Motor neuron (in vitro differentiated cells): Measurements from ENCODE around the gene PNMA8B. TPM values are rescaled to one million over a fixed set of nuclear protein-coding genes. Genes with fewer than 3 reads are reported as not detected.

Source experiments
- ATAC-seq, 8 experiments: fragments of 200-7000 bp; cut with Tn5 transposase; replicated peaks in 6 of 8; 2 replicates each; pipeline ENCODE4 v1.8.0; 2021; ENCODE audit warnings: mild to moderate bottlenecking in 8 of 8, moderate library complexity in 8 of 8
- H3K27ac ChIP-seq, 2 donors: fragments of 250-450 bp; sonication (Bioruptor Pico); 2 replicates each; pipeline ENCODE4 v1.9.0; 2021; ENCODE audit warnings: antibody characterized with exemption in 2 of 2, mild to moderate bottlenecking in 2 of 2, moderate library complexity in 1 of 2
- H3K4me1 ChIP-seq, 2 donors: fragments of 250-450 bp; sonication (Bioruptor Pico); replicated peaks in 1 of 2; 2 replicates each; pipeline ENCODE4 v1.6.1; 2021; ENCODE audit warnings: antibody characterized with exemption in 2 of 2, mild to moderate bottlenecking in 2 of 2, moderate library complexity in 1 of 2
- H3K4me3 ChIP-seq, 5 donors: fragments of 250-450 bp; sonication (Bioruptor Pico); 2 replicates each; pipeline ENCODE4 v1.9.0; 2021; ENCODE audit warnings: antibody characterized with exemption in 5 of 5, mild to moderate bottlenecking in 5 of 5, moderate library complexity in 4 of 5
- WGBS, 10 experiments: fragments of 450-650 bp; shearing (Covaris generic); methylation state at CpG; one replicate each; pipeline ENCODE4 v1.0.0; 2022; 5-methylcytosine and 5-hydroxymethylcytosine counted together
- in situ Hi-C, 9 experiments: fragments of 400-800 bp; cut with MboI; loops; one replicate each; pipeline ENCODE4 v1.15.0; 2021; ENCODE audit warnings: low sequenced_read_pairs in 9 of 9, low pct_unique_long_range_greater_than_20kb in 2 of 9; ENCODE audit not compliant: unreplicated experiment in 9 of 9
- total RNA-seq, 8 experiments: library from RNA; unstranded; fragments of 300-600 nt; gene quantifications; 2 replicates each; pipeline versions ENCODE4 v1.2.3 to v1.2.4, GENCODE V29; 2022

The PNMA8B gene, protein sequence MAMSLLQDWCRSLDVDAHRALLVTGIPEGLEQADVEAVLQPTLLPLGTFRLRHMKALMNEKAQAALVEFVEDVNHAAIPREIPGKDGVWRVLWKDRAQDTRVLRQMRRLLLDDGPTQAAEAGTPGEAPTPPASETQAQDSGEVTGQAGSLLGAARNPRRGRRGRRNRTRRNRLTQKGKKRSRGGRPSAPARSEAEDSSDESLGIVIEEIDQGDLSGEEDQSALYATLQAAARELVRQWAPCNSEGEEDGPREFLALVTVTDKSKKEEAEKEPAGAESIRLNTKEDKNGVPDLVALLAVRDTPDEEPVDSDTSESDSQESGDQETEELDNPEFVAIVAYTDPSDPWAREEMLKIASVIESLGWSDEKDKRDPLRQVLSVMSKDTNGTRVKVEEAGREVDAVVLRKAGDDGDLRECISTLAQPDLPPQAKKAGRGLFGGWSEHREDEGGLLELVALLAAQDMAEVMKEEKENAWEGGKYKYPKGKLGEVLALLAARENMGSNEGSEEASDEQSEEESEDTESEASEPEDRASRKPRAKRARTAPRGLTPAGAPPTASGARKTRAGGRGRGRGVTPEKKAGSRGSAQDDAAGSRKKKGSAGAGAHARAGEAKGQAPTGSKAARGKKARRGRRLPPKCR
- 1 to 10 TPM in 5 of 8 experiments, under 1 TPM in 3; 0.09 to 7.7 (median 4.4) TPM for total RNA-seq

DNA sequence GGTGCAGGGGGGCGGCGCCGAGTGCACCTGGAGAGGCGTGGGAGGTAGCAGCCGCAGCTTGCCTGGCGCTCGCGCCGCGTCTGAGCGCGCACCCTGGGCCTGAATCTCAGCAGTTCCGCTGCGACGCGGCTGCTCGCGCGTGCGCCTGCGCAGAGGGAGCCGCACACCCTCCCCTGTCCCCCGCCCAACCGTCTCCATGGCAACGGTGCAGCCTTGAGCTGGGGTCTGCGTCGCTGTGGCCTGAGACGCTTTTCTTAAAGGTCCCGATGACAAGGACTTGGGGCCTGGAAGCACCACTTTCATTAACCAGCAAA lies at the start of gene PNMA8B:
Gene PNMA8B, minus strand, starts transcription at position 82 of the 314 bp plus-strand sequence. CDS start 402 bp downstream, outside the sequence.
- Histone ChIP-seq H3K27ac (peak within 1 kb of the TSS; percentile 76 to 87), H3K4me1 (peaks cover 64 to 77% of the 10 kb centered on the region in 2 donors), H3K4me3 (peak within 1 kb of the TSS; percentile 36 to 47 (median 37))
- WGBS, 10 experiments, result 0 to 30% (median 0%) methylated on average over 2 to 7 of the region's 29 CpGs; no CpG with 5 or more reads in 6 of the 10 experiments
- ATAC-seq, result peak in 6 of 8 experiments; percentile 26 to 91 (median 90)
- in situ Hi-C loops, result loop anchor here in 4 of 9 experiments (25.0 kb wide), 2 partner anchors 108 to 208 kb away; partner anchors contain the start of gene HIF3A (in 2 of the 4)

DNA sequence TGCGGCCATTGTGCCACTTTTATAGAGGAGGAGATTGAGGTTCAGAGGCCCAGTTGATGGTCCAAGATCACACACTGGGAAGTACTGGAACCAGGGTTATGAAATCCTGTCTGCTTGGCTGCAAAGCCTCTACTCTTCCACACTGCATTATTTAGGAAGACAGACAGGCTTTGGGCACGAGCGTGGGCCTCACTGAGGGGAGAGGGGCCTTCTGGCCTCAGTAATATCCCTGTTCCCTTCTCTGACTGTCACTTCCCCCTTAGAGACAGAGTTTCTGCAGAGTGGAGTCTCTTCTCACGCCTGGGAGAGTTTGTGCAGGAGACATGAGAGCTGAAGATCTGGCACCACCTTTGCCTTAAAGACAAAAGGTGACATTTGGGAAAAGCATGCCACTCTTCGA lies 49.0 kb upstream of the PNMA8B start:
- no peak for ATAC-seq
- Histone ChIP-seq H3K27ac (no peak overlapping the region), H3K4me3 (no peak overlapping the region), H3K4me1 (peaks cover 0 to 2% of the 10 kb centered on the region in 2 donors)
- in situ Hi-C loops, result loop anchor here in 2 of 9 experiments (25.0 kb wide), 2 partner anchors 118 to 257 kb away; partner anchors contain the start of genes DACT3 (in 1 of the 2) and HIF3A (in 1 of the 2)
- WGBS, 10 experiments, result 60 to 93% (median 73%) methylated on average over 1 to 5 of the region's 5 CpGs; no CpG with 5 or more reads in 4 of the 10 experiments

DNA sequence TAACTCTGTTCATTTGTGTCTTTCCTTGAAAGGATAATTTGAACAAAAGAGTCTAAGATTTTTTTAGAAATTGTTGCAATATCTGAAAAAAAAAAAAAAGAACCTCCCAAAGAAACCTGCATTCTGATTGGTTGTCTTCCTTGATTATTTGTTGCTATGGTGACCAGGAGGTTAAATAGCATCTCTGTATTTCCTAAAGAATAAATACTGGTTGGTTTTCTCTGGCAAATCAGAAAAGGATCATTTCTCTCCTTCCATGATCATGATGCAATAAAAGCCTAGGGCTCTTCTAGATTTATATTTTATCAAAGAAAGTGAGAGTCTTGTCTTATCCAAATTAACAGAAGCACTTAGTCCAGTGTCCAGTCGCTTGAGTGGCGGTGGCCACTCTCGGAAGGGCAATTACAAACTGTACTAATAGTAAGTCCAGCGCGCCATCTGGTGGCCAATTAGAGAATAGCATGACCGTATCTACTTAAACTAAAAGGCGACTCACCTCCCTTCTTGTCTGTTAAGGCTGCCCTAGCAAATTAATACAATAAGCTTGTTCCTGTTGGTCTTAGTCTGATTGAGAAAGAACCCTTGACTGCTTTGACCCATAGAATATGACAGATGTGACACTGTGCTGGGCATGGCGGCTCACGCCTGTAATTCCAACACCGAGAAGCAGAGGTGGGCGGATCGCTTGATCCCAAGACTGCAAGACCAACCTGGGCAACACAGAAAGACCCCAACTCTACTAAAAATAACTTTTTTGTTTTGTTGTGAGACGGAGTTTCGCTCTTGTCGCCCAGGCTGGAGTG lies 47.0 kb upstream of the PNMA8B start:
- in situ Hi-C loops, result loop anchor here in 2 of 9 experiments (25.0 kb wide), 2 partner anchors 120 to 255 kb away; partner anchors contain the start of genes DACT3 (in 1 of the 2) and HIF3A (in 1 of the 2)
- 0 to 60% (median 4%) methylated on average over 1 to 10 of the region's 15 CpGs; no CpG with 5 or more reads in 2 of the 10 experiments for WGBS, 10 experiments
- no peak overlapping the region for H3K4me3 ChIP-seq
- ATAC-seq, result peak; percentile 86 to 92 (median 89)
- peaks cover 0 to 2% of the 10 kb centered on the region in 2 donors for H3K4me1 ChIP-seq
- no peak overlapping the region for H3K27ac ChIP-seq

DNA sequence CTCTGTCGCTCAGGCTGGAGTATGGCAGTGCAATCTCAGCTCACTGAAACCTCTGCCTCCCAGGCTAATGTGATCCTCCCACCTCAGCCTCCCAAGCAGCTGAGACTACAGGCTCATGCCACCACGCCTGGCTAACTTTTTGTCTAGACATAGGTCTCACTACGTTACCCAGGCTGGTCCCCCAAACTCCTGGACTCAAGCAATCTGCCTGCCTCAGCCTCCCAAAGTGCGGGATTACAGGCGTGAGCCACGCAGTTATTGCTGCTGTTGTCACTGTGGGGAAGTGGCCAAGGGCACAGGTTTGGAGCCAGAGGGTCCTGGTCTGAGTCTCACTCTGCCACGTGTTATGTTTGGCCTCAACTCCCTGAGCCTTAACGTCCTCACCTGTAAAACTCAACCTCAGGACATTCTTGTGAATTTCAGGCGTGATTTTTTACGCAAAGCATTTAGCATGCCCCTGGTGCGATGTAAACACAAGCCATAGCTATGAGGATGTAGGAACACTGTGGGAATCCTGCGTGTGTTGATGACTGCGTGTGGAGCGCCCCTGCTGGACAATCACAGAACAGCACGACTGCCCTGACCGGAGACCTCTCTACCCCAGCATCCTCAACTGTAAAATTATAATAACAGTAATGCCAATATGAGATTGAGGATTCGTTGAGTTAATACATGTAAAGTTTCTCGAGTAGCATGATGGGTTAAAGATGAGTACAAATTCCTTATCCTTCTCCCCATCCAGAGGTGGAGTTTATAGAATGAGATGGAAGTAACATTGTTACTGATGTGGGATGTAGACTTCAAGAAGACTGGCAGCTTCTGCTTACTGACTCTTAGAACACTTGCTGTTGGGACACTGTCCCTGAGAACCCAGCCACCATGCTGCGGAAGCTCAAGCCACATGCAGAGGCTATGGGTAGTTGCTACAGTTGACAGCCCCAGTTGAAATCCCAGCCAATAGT lies 41.8 kb upstream of the PNMA8B start:
- peaks cover 11 to 15% of the 10 kb centered on the region in 2 donors for H3K4me1 ChIP-seq
- no peak overlapping the region for H3K4me3 ChIP-seq
- peak in 3 of 8 experiments; percentile 82 to 89 (median 83) for ATAC-seq
- no peak overlapping the region for H3K27ac ChIP-seq
- in situ Hi-C loops, result loop anchor here in 2 of 9 experiments (25.0 kb wide), 2 partner anchors 125 to 250 kb away; partner anchors contain the start of genes DACT3 (in 1 of the 2) and HIF3A (in 1 of the 2)
- WGBS, 10 experiments, result 0 to 71% (median 40%) methylated on average over 1 to 11 of the region's 19 CpGs; no CpG with 5 or more reads in 1 of the 10 experiments

DNA sequence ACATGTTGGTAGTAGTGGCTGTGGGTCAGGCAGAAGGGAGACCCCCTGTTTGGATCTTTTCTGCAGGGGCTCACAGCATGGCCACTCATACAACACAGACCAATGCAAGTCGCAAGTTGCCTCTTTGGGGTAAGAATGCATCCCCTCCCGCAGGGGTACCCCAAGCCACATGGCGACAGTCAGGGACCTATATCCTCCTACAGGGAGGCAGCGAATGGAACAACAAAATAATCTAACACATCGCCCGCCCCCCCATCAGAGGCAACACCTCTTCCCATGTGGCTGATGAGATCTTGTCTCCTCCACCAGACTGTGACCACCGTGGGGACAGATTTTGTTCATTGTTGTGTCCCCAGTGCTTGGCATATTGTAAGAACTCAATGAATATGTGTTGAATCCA lies 40.7 kb upstream of the PNMA8B start:
- in situ Hi-C loops, result loop anchor here in 2 of 9 experiments (25.0 kb wide), 2 partner anchors 126 to 249 kb away; partner anchors contain the start of genes DACT3 (in 1 of the 2) and HIF3A (in 1 of the 2)

DNA sequence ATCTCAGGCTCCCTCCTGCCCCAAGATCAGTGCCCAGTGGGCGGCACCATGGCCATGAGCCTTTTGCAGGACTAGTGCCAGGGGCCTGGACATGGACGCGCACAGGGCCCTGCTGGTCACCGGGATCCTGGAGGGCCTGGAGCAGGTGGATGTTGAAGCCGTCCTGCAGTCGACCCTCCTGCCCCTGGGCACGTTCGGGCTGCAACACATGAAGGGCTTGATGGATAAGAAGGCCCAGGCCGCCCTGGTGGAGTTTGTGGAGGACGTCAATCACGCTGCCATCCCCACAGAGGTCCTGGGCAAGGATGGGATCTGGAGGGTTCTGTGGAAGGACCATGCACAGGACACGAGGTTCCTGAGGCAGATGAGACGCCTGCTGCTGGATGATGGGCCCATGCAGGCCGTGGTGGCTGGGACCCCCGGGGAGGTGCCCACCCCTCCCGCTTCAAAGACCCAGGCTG lies 38.0 kb upstream of the PNMA8B start:
- in situ Hi-C loops, result loop anchor here in 2 of 9 experiments (25.0 kb wide), 2 partner anchors 129 to 246 kb away; partner anchors contain the start of genes DACT3 (in 1 of the 2) and HIF3A (in 1 of the 2)
- Histone ChIP-seq H3K27ac (peak overlapping the region; percentile 60 to 72), H3K4me1 (peaks cover 17 to 22% of the 10 kb centered on the region in 2 donors), H3K4me3 (no peak overlapping the region)
- WGBS, 10 experiments, result 80 to 100% (median 100%) methylated on average over 1 to 3 of the region's 16 CpGs; no CpG with 5 or more reads in 3 of the 10 experiments
- ATAC-seq, result peak in 1 of 8 experiments; percentile 15

More for the DNA sequence above, 40.7 kb upstream of the PNMA8B start:
- peaks cover 16 to 17% of the 10 kb centered on the region in 2 donors for H3K4me1 ChIP-seq
- WGBS, 10 experiments, result 67 to 92% (median 89%) methylated on average over 1 to 7 of the region's 7 CpGs; no CpG with 5 or more reads in 6 of the 10 experiments
- H3K27ac ChIP-seq, result no peak overlapping the region
- H3K4me3 ChIP-seq, result no peak overlapping the region
- ATAC-seq, result no peak

DNA sequence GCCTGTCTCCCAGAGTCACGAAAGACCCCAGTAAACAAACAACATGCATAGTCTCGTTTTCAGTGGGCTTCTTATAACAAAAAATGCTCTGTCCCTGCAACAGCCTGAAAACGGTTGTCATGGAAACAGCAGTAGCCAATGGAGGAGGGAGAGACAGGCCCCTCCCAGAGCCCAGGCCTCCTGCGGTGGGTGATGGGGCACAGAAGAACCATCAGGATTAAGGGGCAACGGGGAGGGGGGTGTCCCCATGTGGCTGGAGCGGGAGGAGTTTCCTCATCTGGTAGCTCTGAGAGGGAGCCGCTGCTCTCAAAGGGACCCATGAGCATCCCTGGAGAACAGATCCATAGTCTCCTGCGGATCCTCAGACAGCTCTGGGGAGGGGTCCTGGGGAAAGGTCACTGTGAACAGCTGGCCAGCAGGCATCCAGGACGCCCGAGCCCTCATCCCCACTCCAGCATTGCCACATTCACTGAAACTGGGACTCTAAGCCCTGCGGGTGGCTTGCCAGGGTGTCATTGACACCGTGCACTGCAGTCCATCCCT lies 37.5 kb upstream of the PNMA8B start:
- Histone ChIP-seq H3K27ac (peak overlapping the region; percentile 60 to 72), H3K4me1 (peaks cover 17 to 22% of the 10 kb centered on the region in 2 donors), H3K4me3 (no peak overlapping the region)
- in situ Hi-C loops, result loop anchor here in 2 of 9 experiments (25.0 kb wide), 2 partner anchors 129 to 246 kb away; partner anchors contain the start of genes DACT3 (in 1 of the 2) and HIF3A (in 1 of the 2)
- ATAC-seq, result peak in 5 of 8 experiments; percentile 78 to 88 (median 85)
- WGBS, 10 experiments, result 10 to 55% (median 20%) methylated on average over 2 to 7 of the region's 12 CpGs; no CpG with 5 or more reads in 5 of the 10 experiments

DNA sequence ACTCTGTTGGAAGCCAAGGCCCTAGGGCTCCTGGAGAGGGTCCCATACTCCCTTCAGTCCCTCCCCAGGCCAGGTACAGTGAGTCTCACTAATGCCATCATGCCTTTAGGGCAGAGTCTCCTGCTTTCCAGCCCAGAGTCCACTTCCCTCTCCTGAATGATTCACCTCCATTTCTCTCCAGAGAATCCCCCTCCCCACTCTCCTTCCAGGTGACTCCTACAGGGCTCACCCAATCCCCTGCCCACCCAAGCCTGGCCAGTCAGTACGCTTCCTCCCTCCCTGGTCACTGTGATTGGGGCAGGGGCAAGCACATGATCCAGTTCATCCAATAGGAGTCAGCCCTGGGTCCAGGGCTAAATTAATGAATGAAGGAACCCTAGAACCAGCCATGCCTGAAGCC lies 35.0 kb upstream of the PNMA8B start:
- no peak overlapping the region for H3K4me3 ChIP-seq
- in situ Hi-C loops, result loop anchor here in 2 of 9 experiments (25.0 kb wide), 2 partner anchors 132 to 243 kb away; partner anchors contain the start of genes DACT3 (in 1 of the 2) and HIF3A (in 1 of the 2)
- peak in 2 of 8 experiments; percentile 15 to 62 for ATAC-seq
- WGBS, 10 experiments, result no CpG with 5 or more reads among the region's 1 CpG
- no peak overlapping the region for H3K27ac ChIP-seq
- H3K4me1 ChIP-seq, result peaks cover 17 to 22% of the 10 kb centered on the region in 2 donors

DNA sequence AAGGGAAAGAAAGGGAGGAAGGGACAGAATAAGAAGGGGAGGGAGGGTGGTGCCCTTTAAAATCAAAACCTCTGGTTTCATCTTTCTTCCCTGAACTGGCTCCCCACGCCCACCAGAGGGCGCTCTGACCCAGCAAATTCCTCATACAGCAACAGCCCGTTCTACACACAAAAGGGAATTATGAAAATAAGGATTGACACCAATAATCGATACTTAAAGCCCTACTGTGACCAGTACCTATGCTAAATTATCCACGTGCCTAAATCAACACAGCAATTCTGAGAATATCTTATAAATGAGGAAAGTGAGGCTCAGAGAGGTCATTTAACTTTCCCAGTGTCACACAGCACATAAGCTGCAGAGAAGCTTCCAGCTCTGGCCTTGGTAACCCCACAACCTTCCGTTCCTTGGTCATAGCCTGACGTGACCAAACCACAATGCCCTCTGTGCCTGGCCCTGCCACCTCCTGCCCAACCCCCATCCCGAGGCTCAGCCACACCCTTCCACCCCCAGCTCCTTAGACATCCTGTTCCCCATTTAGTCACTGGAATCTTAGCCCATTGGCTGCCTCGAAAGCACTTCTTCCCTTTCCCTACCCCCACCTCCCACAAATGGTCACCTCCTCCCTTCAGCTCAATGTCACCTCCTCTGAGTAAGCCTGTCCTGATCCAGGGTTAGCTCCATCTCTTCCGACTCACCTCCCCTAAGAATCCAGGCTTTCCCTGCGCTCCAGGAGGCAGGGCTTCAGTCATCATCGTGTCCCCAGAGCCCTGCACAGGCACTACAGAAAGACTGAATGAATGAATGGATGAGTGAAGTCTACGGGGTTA lies 34.2 kb upstream of the PNMA8B start:
- in situ Hi-C loops, result loop anchor here in 2 of 9 experiments (25.0 kb wide), 2 partner anchors 132 to 243 kb away; partner anchors contain the start of genes DACT3 (in 1 of the 2) and HIF3A (in 1 of the 2)
- Histone ChIP-seq H3K4me3 (no peak overlapping the region), H3K4me1 (peaks cover 17 to 22% of the 10 kb centered on the region in 2 donors), H3K27ac (no peak overlapping the region)
- ATAC-seq, result peak; percentile 26 to 89 (median 42)
- 0 to 13% (median 2%) methylated on average over 1 to 9 of the region's 13 CpGs; no CpG with 5 or more reads in 2 of the 10 experiments for WGBS, 10 experiments
